ENCODE measurements around the gene C8A.

Gene C8A

GRCh38 chr1:56897150-56898004 is 42.8 kb downstream of the C8A start:
- no peak for DNase-seq

- no peak for DNase-seq
These were observed 43.4 kb downstream of the C8A start for GRCh38 chr1:56898005-56898373.

GRCh38 chr1:56898879-56899278 is 44.3 kb downstream of the C8A start:
- no peak for DNase-seq

- no peak for DNase-seq
These were observed 47.1 kb downstream of the C8A start for GRCh38 chr1:56901716-56902115.

- no peak for DNase-seq
These were observed 49.2 kb downstream of the C8A start for GRCh38 chr1:56903778-56904177.

- no peak for DNase-seq
These were observed 50.2 kb downstream of the C8A start for GRCh38 chr1:56904663-56905397.

GRCh38 chr1:56905667-56906066 is 51.1 kb downstream of the C8A start:
- DNase-seq, result no peak

- no peak for DNase-seq
These were observed 54.1 kb downstream of the C8A start for GRCh38 chr1:56908619-56909221.

- DNase-seq, result no peak
These were observed 55.9 kb downstream of the C8A start for GRCh38 chr1:56910441-56910985.

- peak; percentile 22 for DNase-seq
These were observed 56.7 kb downstream of the C8A start for GRCh38 chr1:56911098-56911938.

GRCh38 chr1:56912325-56912724 is 57.7 kb downstream of the C8A start:
- no peak for DNase-seq

GRCh38 chr1:56915960-56916359 is 61.4 kb downstream of the C8A start:
- DNase-seq, result no peak

GRCh38 chr1:56916630-56917029 is 62.0 kb downstream of the C8A start:
- DNase-seq, result no peak

GRCh38 chr1:56917356-56917755 is 62.8 kb downstream of the C8A start:
- DNase-seq, result no peak

- no peak for DNase-seq
These were observed 66.0 kb downstream of the C8A start for GRCh38 chr1:56920591-56921001.

GRCh38 chr1:56921479-56921878 is 66.9 kb downstream of the C8A start:
- no peak for DNase-seq

GRCh38 chr1:56922070-56922469 is 67.5 kb downstream of the C8A start:
- no peak for DNase-seq

- DNase-seq, result no peak
These were observed 67.9 kb downstream of the C8A start for GRCh38 chr1:56922507-56922906.

- no peak for DNase-seq
These were observed 68.6 kb downstream of the C8A start for GRCh38 chr1:56923201-56923600.

GRCh38 chr1:56924116-56924515 is 69.5 kb downstream of the C8A start:
- DNase-seq, result no peak

- no peak for DNase-seq
These were observed 70.6 kb downstream of the C8A start for GRCh38 chr1:56925193-56925592.

- DNase-seq, result no peak
These were observed 72.6 kb downstream of the C8A start for GRCh38 chr1:56927171-56927570.

- DNase-seq, result no peak
These were observed 73.4 kb downstream of the C8A start for GRCh38 chr1:56927986-56928385.
